ENCODE data around the gene PMEPA1. TPM values are rescaled to one million over a fixed set of nuclear protein-coding genes. Genes with fewer than 3 reads are reported as not detected.
A peak's percentile ranks its signal among the peaks of the same experiment; 100 is the strongest.

Gene PMEPA1
- total and polyA plus RNA-seq, 10 donors: 4.8 to 15.7 (median 9.2) TPM

GRCh38 chr20:57663241-57663640 is 46.6 kb downstream of the PMEPA1 start:
- 91 to 97% (median 95%) methylated on average over 5 to 9 of the region's 9 CpGs for WGBS, 5 donors
- no peaks in the 10 kb centered on the region for H3K9me3 ChIP-seq
- H3K27me3 ChIP-seq (replicated peaks in 1 of 7): no peaks in the 10 kb centered on the region
- no peak overlapping the region for H3K4me3 ChIP-seq
- no peak overlapping the region for H3K27ac ChIP-seq
- peaks cover 0 to 11% (median 3%) of the 10 kb centered on the region in 6 donors for H3K36me3 ChIP-seq
- TF ChIP-seq POLR2A (IDR thresholded peaks at IDR 0.05) (no peak), POLR2AphosphoS5 (IDR thresholded peaks at IDR 0.05) (no peak), CTCF (IDR thresholded peaks at IDR 0.05 in 8 of 11, conservative IDR thresholded peaks at IDR 0.05 in 3 of 11) (no peak)
- intact Hi-C loops (cut with DNase I; ENCODE audit: low total_unique reads): no loop called here
- peak; percentile 55 for DNase-seq
- H3K4me1 ChIP-seq: peaks cover 0 to 28% (median 6%) of the 10 kb centered on the region in 6 donors

GRCh38 chr20:57662456-57663240 is 47.2 kb downstream of the PMEPA1 start:
- DNase-seq: peak; percentile 71
- WGBS, 5 donors: 65 to 90% (median 87%) methylated on average over 8 to 21 of the region's 21 CpGs

GRCh38 chr20:57661746-57662455 is 47.9 kb downstream of the PMEPA1 start:
- DNase-seq: peak; percentile 67
- 83 to 98% (median 88%) methylated on average over 21 to 26 of the region's 26 CpGs for WGBS, 5 donors
- H3K27me3 ChIP-seq (replicated peaks in 1 of 7): no peaks in the 10 kb centered on the region
- H3K27ac ChIP-seq: no peak overlapping the region
- H3K9me3 ChIP-seq: no peaks in the 10 kb centered on the region
- peaks cover 0 to 40% (median 15%) of the 10 kb centered on the region in 6 donors for H3K4me1 ChIP-seq
- H3K4me3 ChIP-seq: no peak overlapping the region
- H3K36me3 ChIP-seq: peaks cover 0 to 22% (median 6%) of the 10 kb centered on the region in 6 donors
- intact Hi-C loops (cut with DNase I; ENCODE audit: low total_unique reads): no loop called here
- no peak for TF ChIP-seq POLR2A (IDR thresholded peaks at IDR 0.05)

More at GRCh38 chr20:57662456-57663240, 47.2 kb downstream of the PMEPA1 start:
- Histone ChIP-seq H3K27ac (no peak overlapping the region), H3K4me3 (no peak overlapping the region), H3K36me3 (peaks cover 0 to 15% (median 3%) of the 10 kb centered on the region in 6 donors), H3K9me3 (no peaks in the 10 kb centered on the region), H3K27me3 (replicated peaks in 1 of 7) (no peaks in the 10 kb centered on the region), H3K4me1 (peaks cover 0 to 33% (median 11%) of the 10 kb centered on the region in 6 donors)
- intact Hi-C loops (cut with DNase I; ENCODE audit: low total_unique reads): no loop called here
- TF ChIP-seq POLR2A (IDR thresholded peaks at IDR 0.05): no peak
- no peak for TF ChIP-seq CTCF (IDR thresholded peaks at IDR 0.05 in 8 of 11, conservative IDR thresholded peaks at IDR 0.05 in 3 of 11)
- no peak for TF ChIP-seq POLR2AphosphoS5 (IDR thresholded peaks at IDR 0.05)

GRCh38 chr20:57660922-57661745 is 48.7 kb downstream of the PMEPA1 start:
- intact Hi-C loops (cut with DNase I; ENCODE audit: low total_unique reads): no loop called here
- no peak overlapping the region for H3K4me3 ChIP-seq
- no peaks in the 10 kb centered on the region for H3K9me3 ChIP-seq
- peaks cover 0 to 42% (median 15%) of the 10 kb centered on the region in 6 donors for H3K4me1 ChIP-seq
- no peaks in the 10 kb centered on the region for H3K27me3 ChIP-seq (replicated peaks in 1 of 7)
- DNase-seq: peak; percentile 75
- peak in 2 of 3 donors; percentile 54 to 64 for TF ChIP-seq POLR2AphosphoS5 (IDR thresholded peaks at IDR 0.05)
- no peak for TF ChIP-seq CTCF (IDR thresholded peaks at IDR 0.05 in 8 of 11, conservative IDR thresholded peaks at IDR 0.05 in 3 of 11)
- H3K36me3 ChIP-seq: peaks cover 0 to 30% (median 9%) of the 10 kb centered on the region in 6 donors
- H3K27ac ChIP-seq: no peak overlapping the region
- 56 to 77% (median 72%) methylated on average over 20 to 31 of the region's 31 CpGs for WGBS, 5 donors
